Measurements from ENCODE around the gene INPP5A.

The INPP5A gene

DNA sequence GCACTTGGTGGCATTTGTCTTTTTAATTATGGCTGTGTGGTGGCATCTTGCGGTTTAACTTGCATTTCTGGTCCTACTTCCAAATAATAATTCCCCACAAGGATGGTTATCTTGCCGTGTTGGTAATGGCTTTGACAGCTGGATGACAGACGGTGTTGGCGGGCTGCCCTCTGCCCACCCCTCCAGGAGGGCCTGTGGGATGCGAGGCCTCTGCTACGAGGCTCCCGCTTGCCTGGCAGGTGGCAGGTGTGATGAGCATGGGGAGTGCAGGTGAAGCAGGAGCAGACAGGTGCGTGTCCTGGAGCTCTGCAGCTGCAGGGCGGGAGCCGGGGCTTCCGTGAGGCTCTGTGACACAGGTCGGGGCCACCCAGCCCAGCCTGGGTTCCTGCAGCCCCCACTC, 11.8 kb downstream of the INPP5A start:
- peak overlapping the region; percentile 37; the same call in 1 of the 2 replicates for H3K27ac ChIP-seq (replicated peaks)
- TF ChIP-seq POLR2AphosphoS5 (IDR thresholded peaks at IDR 0.05; ENCODE audit: low read depth) (no peak), GABPA (IDR thresholded peaks at IDR 0.05; ENCODE audit: low read depth) (no peak), SPI1 (IDR thresholded peaks at IDR 0.05; ENCODE audit: borderline replicate concordance, low read depth) (no peak)
- TF ChIP-seq, protein P1, sequence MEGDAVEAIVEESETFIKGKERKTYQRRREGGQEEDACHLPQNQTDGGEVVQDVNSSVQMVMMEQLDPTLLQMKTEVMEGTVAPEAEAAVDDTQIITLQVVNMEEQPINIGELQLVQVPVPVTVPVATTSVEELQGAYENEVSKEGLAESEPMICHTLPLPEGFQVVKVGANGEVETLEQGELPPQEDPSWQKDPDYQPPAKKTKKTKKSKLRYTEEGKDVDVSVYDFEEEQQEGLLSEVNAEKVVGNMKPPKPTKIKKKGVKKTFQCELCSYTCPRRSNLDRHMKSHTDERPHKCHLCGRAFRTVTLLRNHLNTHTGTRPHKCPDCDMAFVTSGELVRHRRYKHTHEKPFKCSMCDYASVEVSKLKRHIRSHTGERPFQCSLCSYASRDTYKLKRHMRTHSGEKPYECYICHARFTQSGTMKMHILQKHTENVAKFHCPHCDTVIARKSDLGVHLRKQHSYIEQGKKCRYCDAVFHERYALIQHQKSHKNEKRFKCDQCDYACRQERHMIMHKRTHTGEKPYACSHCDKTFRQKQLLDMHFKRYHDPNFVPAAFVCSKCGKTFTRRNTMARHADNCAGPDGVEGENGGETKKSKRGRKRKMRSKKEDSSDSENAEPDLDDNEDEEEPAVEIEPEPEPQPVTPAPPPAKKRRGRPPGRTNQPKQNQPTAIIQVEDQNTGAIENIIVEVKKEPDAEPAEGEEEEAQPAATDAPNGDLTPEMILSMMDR (IDR thresholded peaks at IDR 0.05; ENCODE audit: insufficient read depth, low read length), result no peak
- TF ChIP-seq, protein P2, sequence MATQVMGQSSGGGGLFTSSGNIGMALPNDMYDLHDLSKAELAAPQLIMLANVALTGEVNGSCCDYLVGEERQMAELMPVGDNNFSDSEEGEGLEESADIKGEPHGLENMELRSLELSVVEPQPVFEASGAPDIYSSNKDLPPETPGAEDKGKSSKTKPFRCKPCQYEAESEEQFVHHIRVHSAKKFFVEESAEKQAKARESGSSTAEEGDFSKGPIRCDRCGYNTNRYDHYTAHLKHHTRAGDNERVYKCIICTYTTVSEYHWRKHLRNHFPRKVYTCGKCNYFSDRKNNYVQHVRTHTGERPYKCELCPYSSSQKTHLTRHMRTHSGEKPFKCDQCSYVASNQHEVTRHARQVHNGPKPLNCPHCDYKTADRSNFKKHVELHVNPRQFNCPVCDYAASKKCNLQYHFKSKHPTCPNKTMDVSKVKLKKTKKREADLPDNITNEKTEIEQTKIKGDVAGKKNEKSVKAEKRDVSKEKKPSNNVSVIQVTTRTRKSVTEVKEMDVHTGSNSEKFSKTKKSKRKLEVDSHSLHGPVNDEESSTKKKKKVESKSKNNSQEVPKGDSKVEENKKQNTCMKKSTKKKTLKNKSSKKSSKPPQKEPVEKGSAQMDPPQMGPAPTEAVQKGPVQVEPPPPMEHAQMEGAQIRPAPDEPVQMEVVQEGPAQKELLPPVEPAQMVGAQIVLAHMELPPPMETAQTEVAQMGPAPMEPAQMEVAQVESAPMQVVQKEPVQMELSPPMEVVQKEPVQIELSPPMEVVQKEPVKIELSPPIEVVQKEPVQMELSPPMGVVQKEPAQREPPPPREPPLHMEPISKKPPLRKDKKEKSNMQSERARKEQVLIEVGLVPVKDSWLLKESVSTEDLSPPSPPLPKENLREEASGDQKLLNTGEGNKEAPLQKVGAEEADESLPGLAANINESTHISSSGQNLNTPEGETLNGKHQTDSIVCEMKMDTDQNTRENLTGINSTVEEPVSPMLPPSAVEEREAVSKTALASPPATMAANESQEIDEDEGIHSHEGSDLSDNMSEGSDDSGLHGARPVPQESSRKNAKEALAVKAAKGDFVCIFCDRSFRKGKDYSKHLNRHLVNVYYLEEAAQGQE (IDR thresholded peaks at IDR 0.05; ENCODE audit: insufficient replicate concordance, low read depth), result no peak
- no peak for DNase-seq (ENCODE audit: low read depth in 1 of 2, low spot score in 1 of 2)

DNA sequence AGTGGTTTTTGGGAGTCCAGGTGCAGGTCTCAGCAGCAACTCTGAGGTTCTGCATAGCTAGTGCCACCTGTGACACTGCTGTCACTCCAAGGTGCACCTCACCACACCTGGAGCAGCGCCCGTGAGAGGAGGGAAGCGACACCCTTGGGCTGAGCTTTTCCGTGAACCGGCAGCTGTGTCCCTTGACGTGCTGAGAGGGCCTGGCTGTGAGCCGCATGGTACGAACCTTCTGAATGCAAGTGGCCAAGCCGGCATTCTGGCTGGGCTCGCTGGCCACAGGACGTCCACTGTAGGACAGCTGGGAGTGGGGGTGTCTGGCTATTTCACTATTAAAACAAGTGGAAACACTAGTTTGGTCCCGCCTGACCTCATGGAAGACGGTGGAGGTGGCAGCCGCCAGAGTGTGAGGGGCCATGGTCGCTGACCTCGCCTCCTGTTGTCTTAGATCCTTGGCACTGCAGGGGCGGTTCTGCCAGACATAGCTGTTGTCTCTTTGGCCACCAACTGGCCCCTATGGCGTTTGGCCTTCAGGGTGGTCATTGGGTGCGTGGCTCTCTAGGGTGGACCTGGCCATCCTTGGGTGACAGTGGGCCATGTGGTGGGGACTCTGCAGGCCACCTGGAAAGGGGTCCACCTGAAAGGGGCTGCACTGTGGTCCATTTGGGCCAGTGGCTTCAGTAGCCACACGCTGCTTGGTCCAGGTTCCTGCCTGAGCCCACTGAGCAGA, 12.9 kb downstream of the INPP5A start:
- H3K27ac ChIP-seq (replicated peaks), result peak overlapping the region; percentile 99
- TF ChIP-seq POLR2AphosphoS5 (IDR thresholded peaks at IDR 0.05; ENCODE audit: low read depth) (no peak), GABPA (IDR thresholded peaks at IDR 0.05; ENCODE audit: low read depth) (no peak), SPI1 (IDR thresholded peaks at IDR 0.05; ENCODE audit: borderline replicate concordance, low read depth) (no peak)
- TF ChIP-seq, protein P1 (IDR thresholded peaks at IDR 0.05; ENCODE audit: insufficient read depth, low read length), result no peak
- TF ChIP-seq, protein P2 (IDR thresholded peaks at IDR 0.05; ENCODE audit: insufficient replicate concordance, low read depth), result no peak
- no peaks in the 10 kb centered on the region for H3K27me3 ChIP-seq (ENCODE audit: insufficient read depth, poor library complexity, severe bottlenecking)
- no peak for DNase-seq (ENCODE audit: low read depth in 1 of 2, low spot score in 1 of 2)
- H3K4me3 ChIP-seq (replicated peaks; ENCODE audit: insufficient read depth, low read length), result no peak overlapping the region

More for the DNA sequence above, 11.8 kb downstream of the INPP5A start:
- Histone ChIP-seq H3K4me3 (replicated peaks; ENCODE audit: insufficient read depth, low read length) (no peak overlapping the region), H3K27me3 (ENCODE audit: insufficient read depth, poor library complexity, severe bottlenecking) (no peaks in the 10 kb centered on the region)

DNA sequence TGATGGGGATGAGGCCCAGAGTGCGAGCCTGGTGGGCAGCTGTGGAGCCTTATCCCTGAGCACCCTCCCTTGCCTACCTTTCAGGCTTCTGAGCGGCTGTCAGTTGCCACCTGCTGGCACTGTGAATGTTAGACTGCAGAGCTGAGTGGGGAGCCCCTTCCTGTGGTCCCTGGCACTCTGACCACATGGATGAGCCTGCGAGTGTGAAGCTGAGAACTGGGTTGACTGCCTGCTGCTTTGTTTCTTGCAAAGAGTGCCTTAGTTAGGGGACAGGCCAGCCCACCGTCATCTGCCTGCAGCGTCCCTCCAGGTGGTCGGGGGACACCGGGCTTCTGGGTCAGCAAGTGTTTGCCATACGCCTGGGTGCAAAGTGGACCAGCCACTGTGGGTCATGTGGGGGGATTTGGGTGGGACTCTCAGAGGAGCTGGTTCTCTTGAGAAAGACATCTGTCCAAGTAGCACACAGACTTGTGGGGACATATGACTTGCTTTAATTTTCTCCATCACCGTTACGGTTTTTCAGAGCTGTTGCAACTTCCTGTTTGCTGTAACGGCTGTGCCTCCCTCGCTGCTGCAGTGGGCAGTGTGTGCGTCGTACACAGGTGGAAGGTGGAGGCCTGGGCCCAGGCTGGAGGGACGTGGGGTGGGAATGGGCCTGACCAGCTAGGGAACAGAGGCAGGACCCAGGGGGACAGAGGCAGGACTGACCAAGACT, 13.7 kb downstream of the INPP5A start:
- H3K4me3 ChIP-seq (replicated peaks; ENCODE audit: insufficient read depth, low read length), result no peak overlapping the region
- H3K27me3 ChIP-seq (ENCODE audit: insufficient read depth, poor library complexity, severe bottlenecking), result no peaks in the 10 kb centered on the region
- peak; percentile 88 to 94 for DNase-seq (ENCODE audit: low read depth in 1 of 2, low spot score in 1 of 2)
- peak overlapping the region; percentile 99 for H3K27ac ChIP-seq (replicated peaks)
- TF ChIP-seq POLR2AphosphoS5 (IDR thresholded peaks at IDR 0.05; ENCODE audit: low read depth) (peak; percentile 99), GABPA (IDR thresholded peaks at IDR 0.05; ENCODE audit: low read depth) (peak; percentile 75), SPI1 (IDR thresholded peaks at IDR 0.05; ENCODE audit: borderline replicate concordance, low read depth) (peak; percentile 43; the same call in 1 of the 2 replicates)
- TF ChIP-seq, protein P2 (IDR thresholded peaks at IDR 0.05; ENCODE audit: insufficient replicate concordance, low read depth), result peak; percentile 59
- TF ChIP-seq, protein P1 (IDR thresholded peaks at IDR 0.05; ENCODE audit: insufficient read depth, low read length), result peak; percentile 18
